ENCODE results near the gene POU2F1. TPM values are rescaled to one million over a fixed set of nuclear protein-coding genes. Genes with fewer than 3 reads are reported as not detected.

POU2F1 gene
- total and polyA plus RNA-seq, 7 donors, result 2.3 to 35.5 (median 15.0) TPM

GRCh38 chr1:167423684-167424619 is 203.3 kb downstream of the POU2F1 start:
- no peak overlapping the region for H3K4me3 ChIP-seq
- intact Hi-C loops (cut with DNase I), result no loop called here
- H3K36me3 ChIP-seq, result no peaks in the 10 kb centered on the region
- no peak overlapping the region for H3K27ac ChIP-seq
- WGBS, 2 donors, result 88 to 95% methylated on average over 15 of the region's 15 CpGs
- H3K27me3 ChIP-seq, result no peaks in the 10 kb centered on the region
- TF ChIP-seq POLR2A (IDR thresholded peaks at IDR 0.05), result no peak
- TF ChIP-seq CTCF (IDR thresholded peaks at IDR 0.05), result no peak
- no peak for TF ChIP-seq POLR2AphosphoS5 (IDR thresholded peaks at IDR 0.05)
- TF ChIP-seq EP300 (IDR thresholded peaks at IDR 0.05), result no peak
- DNase-seq, result no peak
- no peaks in the 10 kb centered on the region for H3K9me3 ChIP-seq
- no peaks in the 10 kb centered on the region for H3K4me1 ChIP-seq

- WGBS, 2 donors, result 93 to 97% methylated on average over 7 of the region's 7 CpGs
- intact Hi-C loops (cut with DNase I), result no loop called here
- Histone ChIP-seq H3K27ac (no peak overlapping the region), H3K4me1 (no peaks in the 10 kb centered on the region), H3K4me3 (no peak overlapping the region), H3K9me3 (no peaks in the 10 kb centered on the region), H3K36me3 (no peaks in the 10 kb centered on the region), H3K27me3 (no peaks in the 10 kb centered on the region)
- TF ChIP-seq POLR2AphosphoS5 (IDR thresholded peaks at IDR 0.05) (no peak), CTCF (IDR thresholded peaks at IDR 0.05) (no peak), EP300 (IDR thresholded peaks at IDR 0.05) (no peak), POLR2A (IDR thresholded peaks at IDR 0.05) (no peak)
- DNase-seq, result no peak
Measured at GRCh38 chr1:167425482-167425881, 204.8 kb downstream of the POU2F1 start.

- H3K4me3 ChIP-seq, result no peak overlapping the region
- 93 to 95% methylated on average over 4 of the region's 4 CpGs for whole genome bisulfite sequencing, 2 donors
- no peaks in the 10 kb centered on the region for H3K36me3 ChIP-seq
- no peaks in the 10 kb centered on the region for H3K4me1 ChIP-seq
- H3K9me3 ChIP-seq, result no peaks in the 10 kb centered on the region
- H3K27ac ChIP-seq, result no peak overlapping the region
- no peak for TF ChIP-seq POLR2A (IDR thresholded peaks at IDR 0.05)
- DNase-seq, result no peak
- intact Hi-C loops (cut with DNase I), result no loop called here
- H3K27me3 ChIP-seq, result no peaks in the 10 kb centered on the region
Measured at GRCh38 chr1:167426716-167427115, 206.0 kb downstream of the POU2F1 start.

- H3K27ac ChIP-seq, result no peak overlapping the region
- H3K27me3 ChIP-seq, result no peaks in the 10 kb centered on the region
- no peaks in the 10 kb centered on the region for H3K9me3 ChIP-seq
- TF ChIP-seq EP300 (IDR thresholded peaks at IDR 0.05) (no peak), CTCF (IDR thresholded peaks at IDR 0.05) (no peak), POLR2AphosphoS5 (IDR thresholded peaks at IDR 0.05) (no peak), POLR2A (IDR thresholded peaks at IDR 0.05) (no peak)
- intact Hi-C loops (cut with DNase I), result no loop called here
- H3K36me3 ChIP-seq, result no peaks in the 10 kb centered on the region
- DNase-seq, result no peak
- 83 to 90% methylated on average over 5 of the region's 5 CpGs for WGBS, 2 donors
- H3K4me3 ChIP-seq, result no peak overlapping the region
- no peaks in the 10 kb centered on the region for H3K4me1 ChIP-seq
Measured at GRCh38 chr1:167427848-167428247, 207.2 kb downstream of the POU2F1 start.

- no peaks in the 10 kb centered on the region for H3K9me3 ChIP-seq
- H3K4me3 ChIP-seq, result no peak overlapping the region
- intact Hi-C loops (cut with DNase I), result no loop called here
- no peak for DNase-seq
- no peaks in the 10 kb centered on the region for H3K4me1 ChIP-seq
- no peak for TF ChIP-seq EP300 (IDR thresholded peaks at IDR 0.05)
- TF ChIP-seq POLR2AphosphoS5 (IDR thresholded peaks at IDR 0.05), result no peak
- TF ChIP-seq POLR2A (IDR thresholded peaks at IDR 0.05), result no peak
- TF ChIP-seq CTCF (IDR thresholded peaks at IDR 0.05), result no peak
- no peak overlapping the region for H3K27ac ChIP-seq
- no peaks in the 10 kb centered on the region for H3K36me3 ChIP-seq
- H3K27me3 ChIP-seq, result no peaks in the 10 kb centered on the region
- 68 to 69% methylated on average over 2 of the region's 2 CpGs for WGBS, 2 donors
Measured at GRCh38 chr1:167428395-167428794, 207.7 kb downstream of the POU2F1 start.

Measured in sigmoid colon (tissue), 7 donors.